SK-N-SH treated with all-trans-retinoic acid at 6 μM for 48 hours (cell line): ENCODE data around the gene COL6A3.

Experiments
- ATAC-seq: fragments of 200-7000 bp; cut with Tn5 transposase; 3 replicates; pipeline ENCODE4 v1.9.1; 2020; ENCODE audit warnings: mild to moderate bottlenecking, moderate library complexity
- ARNTL ChIP-seq: fragments of 450-650 bp; formaldehyde crosslinking; IDR thresholded peaks from 2 replicates; pipeline ENCODE4 v1.5.0; 2020; ENCODE audit warnings: low read depth, mild to moderate bottlenecking, moderate library complexity, borderline replicate concordance
- CREB5 ChIP-seq: fragments of 250-450 bp; sonication (Bioruptor Pico); IDR thresholded peaks from 2 replicates; pipeline ENCODE4 v1.5.1; 2020; ENCODE audit warnings: low read depth, mild to moderate bottlenecking, moderate library complexity
- CSDC2 ChIP-seq: fragments of 250-450 bp; sonication (Bioruptor Pico); IDR thresholded peaks from 2 replicates; pipeline ENCODE4 v1.5.0; 2020; ENCODE audit warnings: mild to moderate bottlenecking, moderate library complexity
- ESRRG ChIP-seq: fragments of 250-450 bp; sonication (Bioruptor Pico); IDR thresholded peaks from 2 replicates; pipeline ENCODE4 v1.6.1; 2021; ENCODE audit warnings: mild to moderate bottlenecking
- GLIS3 ChIP-seq: fragments of 250-450 bp; sonication (Bioruptor Pico); IDR thresholded peaks from 2 replicates; pipeline ENCODE4 v1.5.0; 2020; ENCODE audit warnings: mild to moderate bottlenecking, moderate library complexity
- ISL1 ChIP-seq: fragments of 250-450 bp; sonication (Bioruptor Pico); IDR thresholded peaks from 2 replicates; pipeline ENCODE4 v2.1.2; 2022; ENCODE audit warnings: mild to moderate bottlenecking, moderate library complexity
- POU6F1 ChIP-seq: fragments of 250-450 bp; sonication (Bioruptor Pico); IDR thresholded peaks from 2 replicates; pipeline ENCODE4 v1.8.0; 2021; ENCODE audit warnings: low read depth, mild to moderate bottlenecking, moderate library complexity, borderline replicate concordance
- RARB ChIP-seq: fragments of 250-450 bp; sonication (Bioruptor Pico); IDR thresholded peaks from 2 replicates; pipeline ENCODE4 v1.8.0; 2021; ENCODE audit warnings: mild to moderate bottlenecking, moderate library complexity
- ZC3H10 ChIP-seq: fragments of 250-450 bp; sonication (Bioruptor Pico); IDR thresholded peaks from 2 replicates; pipeline ENCODE4 v1.5.1; 2021; ENCODE audit warnings: mild to moderate bottlenecking, moderate library complexity
- ZNF565 ChIP-seq: fragments of 450-650 bp; formaldehyde crosslinking; conservative IDR thresholded peaks from 2 replicates; pipeline ENCODE4 v1.5.0; 2020; ENCODE audit warnings: low read depth, mild to moderate bottlenecking, moderate library complexity
- ZNF70 ChIP-seq: fragments of 450-650 bp; formaldehyde crosslinking; IDR thresholded peaks from 2 replicates; pipeline ENCODE4 v1.5.0; 2020; ENCODE audit warnings: mild to moderate bottlenecking, moderate library complexity
- ZNF8 ChIP-seq: fragments of 450-650 bp; formaldehyde crosslinking; IDR thresholded peaks from 2 replicates; pipeline ENCODE4 v1.5.0; 2020; ENCODE audit warnings: mild to moderate bottlenecking, moderate library complexity
- TF ChIP-seq, protein P1 (sequence below): fragments of 250-450 bp; sonication (Bioruptor Pico); IDR thresholded peaks from 2 replicates; pipeline ENCODE4 v1.5.0; 2020; ENCODE audit warnings: mild to moderate bottlenecking, moderate library complexity
- TF ChIP-seq, protein P2 (sequence below): fragments of 250-450 bp; sonication (Bioruptor Pico); IDR thresholded peaks from 2 replicates; pipeline ENCODE4 v1.5.1; 2021; ENCODE audit warnings: mild to moderate bottlenecking, moderate library complexity
- TF ChIP-seq, protein P3 (sequence below): fragments of 250-450 bp; sonication (Bioruptor Pico); IDR thresholded peaks from 2 replicates; pipeline ENCODE4 v1.8.0; 2020; ENCODE audit warnings: mild to moderate bottlenecking, moderate library complexity, borderline replicate concordance

The COL6A3 gene

GRCh38 chr2:237445611-237446337, 31.8 kb upstream of the COL6A3 start:
- TF ChIP-seq ZNF8 (CRISPR knock-in tag) (no peak), GLIS3 (CRISPR knock-in tag) (no peak), RARB (CRISPR knock-in tag) (no peak), POU6F1 (CRISPR knock-in tag) (no peak), ZC3H10 (CRISPR knock-in tag) (no peak), CREB5 (CRISPR knock-in tag) (no peak), CSDC2 (CRISPR knock-in tag) (no peak), ZNF565 (CRISPR knock-in tag) (no peak), ARNTL (CRISPR knock-in tag) (no peak)
- TF ChIP-seq, protein P1, sequence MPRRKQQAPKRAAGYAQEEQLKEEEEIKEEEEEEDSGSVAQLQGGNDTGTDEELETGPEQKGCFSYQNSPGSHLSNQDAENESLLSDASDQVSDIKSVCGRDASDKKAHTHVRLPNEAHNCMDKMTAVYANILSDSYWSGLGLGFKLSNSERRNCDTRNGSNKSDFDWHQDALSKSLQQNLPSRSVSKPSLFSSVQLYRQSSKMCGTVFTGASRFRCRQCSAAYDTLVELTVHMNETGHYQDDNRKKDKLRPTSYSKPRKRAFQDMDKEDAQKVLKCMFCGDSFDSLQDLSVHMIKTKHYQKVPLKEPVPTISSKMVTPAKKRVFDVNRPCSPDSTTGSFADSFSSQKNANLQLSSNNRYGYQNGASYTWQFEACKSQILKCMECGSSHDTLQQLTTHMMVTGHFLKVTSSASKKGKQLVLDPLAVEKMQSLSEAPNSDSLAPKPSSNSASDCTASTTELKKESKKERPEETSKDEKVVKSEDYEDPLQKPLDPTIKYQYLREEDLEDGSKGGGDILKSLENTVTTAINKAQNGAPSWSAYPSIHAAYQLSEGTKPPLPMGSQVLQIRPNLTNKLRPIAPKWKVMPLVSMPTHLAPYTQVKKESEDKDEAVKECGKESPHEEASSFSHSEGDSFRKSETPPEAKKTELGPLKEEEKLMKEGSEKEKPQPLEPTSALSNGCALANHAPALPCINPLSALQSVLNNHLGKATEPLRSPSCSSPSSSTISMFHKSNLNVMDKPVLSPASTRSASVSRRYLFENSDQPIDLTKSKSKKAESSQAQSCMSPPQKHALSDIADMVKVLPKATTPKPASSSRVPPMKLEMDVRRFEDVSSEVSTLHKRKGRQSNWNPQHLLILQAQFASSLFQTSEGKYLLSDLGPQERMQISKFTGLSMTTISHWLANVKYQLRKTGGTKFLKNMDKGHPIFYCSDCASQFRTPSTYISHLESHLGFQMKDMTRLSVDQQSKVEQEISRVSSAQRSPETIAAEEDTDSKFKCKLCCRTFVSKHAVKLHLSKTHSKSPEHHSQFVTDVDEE (CRISPR knock-in tag): no peak
- TF ChIP-seq, protein P2, sequence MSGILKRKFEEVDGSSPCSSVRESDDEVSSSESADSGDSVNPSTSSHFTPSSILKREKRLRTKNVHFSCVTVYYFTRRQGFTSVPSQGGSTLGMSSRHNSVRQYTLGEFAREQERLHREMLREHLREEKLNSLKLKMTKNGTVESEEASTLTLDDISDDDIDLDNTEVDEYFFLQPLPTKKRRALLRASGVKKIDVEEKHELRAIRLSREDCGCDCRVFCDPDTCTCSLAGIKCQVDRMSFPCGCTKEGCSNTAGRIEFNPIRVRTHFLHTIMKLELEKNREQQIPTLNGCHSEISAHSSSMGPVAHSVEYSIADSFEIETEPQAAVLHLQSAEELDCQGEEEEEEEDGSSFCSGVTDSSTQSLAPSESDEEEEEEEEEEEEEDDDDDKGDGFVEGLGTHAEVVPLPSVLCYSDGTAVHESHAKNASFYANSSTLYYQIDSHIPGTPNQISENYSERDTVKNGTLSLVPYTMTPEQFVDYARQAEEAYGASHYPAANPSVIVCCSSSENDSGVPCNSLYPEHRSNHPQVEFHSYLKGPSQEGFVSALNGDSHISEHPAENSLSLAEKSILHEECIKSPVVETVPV: no peak
- TF ChIP-seq, protein P3, sequence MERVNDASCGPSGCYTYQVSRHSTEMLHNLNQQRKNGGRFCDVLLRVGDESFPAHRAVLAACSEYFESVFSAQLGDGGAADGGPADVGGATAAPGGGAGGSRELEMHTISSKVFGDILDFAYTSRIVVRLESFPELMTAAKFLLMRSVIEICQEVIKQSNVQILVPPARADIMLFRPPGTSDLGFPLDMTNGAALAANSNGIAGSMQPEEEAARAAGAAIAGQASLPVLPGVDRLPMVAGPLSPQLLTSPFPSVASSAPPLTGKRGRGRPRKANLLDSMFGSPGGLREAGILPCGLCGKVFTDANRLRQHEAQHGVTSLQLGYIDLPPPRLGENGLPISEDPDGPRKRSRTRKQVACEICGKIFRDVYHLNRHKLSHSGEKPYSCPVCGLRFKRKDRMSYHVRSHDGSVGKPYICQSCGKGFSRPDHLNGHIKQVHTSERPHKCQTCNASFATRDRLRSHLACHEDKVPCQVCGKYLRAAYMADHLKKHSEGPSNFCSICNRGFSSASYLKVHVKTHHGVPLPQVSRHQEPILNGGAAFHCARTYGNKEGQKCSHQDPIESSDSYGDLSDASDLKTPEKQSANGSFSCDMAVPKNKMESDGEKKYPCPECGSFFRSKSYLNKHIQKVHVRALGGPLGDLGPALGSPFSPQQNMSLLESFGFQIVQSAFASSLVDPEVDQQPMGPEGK: no peak
- TF ChIP-seq, all 23 proteins: peak for 0
- no peak for ATAC-seq

GRCh38 chr2:237444071-237444470, 30.1 kb upstream of the COL6A3 start:
- no peak for ATAC-seq
- TF ChIP-seq ESRRG (CRISPR knock-in tag) (no peak), CSDC2 (CRISPR knock-in tag) (no peak), POU6F1 (CRISPR knock-in tag) (no peak), ZNF8 (CRISPR knock-in tag) (no peak), ISL1 (CRISPR knock-in tag) (no peak), ZNF70 (no peak), CREB5 (CRISPR knock-in tag) (no peak)
- TF ChIP-seq, protein P3: no peak
